A549 (cell line): Measurements from ENCODE around the gene DCPS. TPM values are rescaled to one million over a fixed set of nuclear protein-coding genes. Genes with fewer than 3 reads are reported as not detected.
"Not testable (repeated sequence)": the region's sequence is repeated elsewhere in the genome, so short reads cannot be mapped to it uniquely, and the experiment has no call there.

Experiments used
- ATAC-seq, 2 experiments: fragments of 200-7000 bp in 1 of 2; fragments of >200 bp in 1 of 2; cut with Nextera tagmentation in 1 of 2; cut with Tn5 transposase in 1 of 2; 3 replicates each; pipeline versions ENCODE4 v1.8.0 to v1.9.1; 2018 to 2020; ENCODE audit warnings: mild to moderate bottlenecking in 1 of 2, moderate library complexity in 1 of 2
- CTCF ChIA-PET: fragments of 300-600 bp; sonication (Branson Sonifier 250); formaldehyde crosslinking; extraction: SDS; loops from one replicate; lab custom pipeline; 2021; ENCODE audit warnings: antibody characterized with exemption, inconsistent platforms; lab: Yijun Ruan, JAX
- POLR2A ChIA-PET: fragments of 350-600 bp; formaldehyde crosslinking; extraction: SDS; loops from one replicate; lab custom pipeline; 2021; ENCODE audit warnings: antibody characterized with exemption, inconsistent platforms; lab: Yijun Ruan, JAX
- DNase-seq, 2 experiments: peaks; one replicate each; pipeline versions ENCODE4 v3.0.0 to v3.0.0-alpha.2; 2011 to 2016; ENCODE audit warnings: low read depth in 1 of 2, low spot score in 1 of 2
- FAIRE-seq: peaks from 2 replicates; lab custom pipeline; 2011; peaks lifted over from hg19 to GRCh38; lab: Jason Lieb, UNC
- H3K27ac ChIP-seq, 2 experiments: fragments of >200 bp; sonication (Bioruptor Twin); formaldehyde crosslinking; 3 replicates each; pipeline ENCODE4 v1.5.1; 2016 to 2017
- H3K4me1 ChIP-seq: fragments of >200 bp; sonication (Bioruptor Twin); formaldehyde crosslinking; 3 replicates; pipeline ENCODE4 v1.6.1; 2016
- H3K4me2 ChIP-seq: fragments of >200 bp; sonication (Bioruptor Twin); formaldehyde crosslinking; 3 replicates; pipeline ENCODE4 v1.6.1; 2016
- H3K4me3 ChIP-seq: fragments of >200 bp; sonication (Bioruptor Twin); formaldehyde crosslinking; 3 replicates; pipeline ENCODE4 v1.5.1; 2016
- H3K9me3 ChIP-seq: fragments of >200 bp; sonication (Bioruptor Twin); formaldehyde crosslinking; 3 replicates; pipeline ENCODE4 v1.6.1; 2016
- CBX8 ChIP-seq: fragments of 200-600 bp; sonication (generic); IDR thresholded peaks from 2 replicates; pipeline ENCODE4 v1.6.1; 2016
- CHD2 ChIP-seq: fragments of 150-350 bp; IDR thresholded peaks from 2 replicates; pipeline ENCODE4 v1.6.1; 2014; ENCODE audit warnings: low read length; ENCODE audit not compliant: partially characterized antibody
- HDAC2 ChIP-seq: fragments of 200-600 bp; sonication (generic); IDR thresholded peaks from 2 replicates; pipeline ENCODE4 v1.6.1; 2016
- KDM5A ChIP-seq: fragments of 200-600 bp; sonication (generic); IDR thresholded peaks from 2 replicates; pipeline ENCODE4 v1.6.1; 2016; ENCODE audit warnings: antibody characterized with exemption, mild to moderate bottlenecking
- MAFK ChIP-seq: fragments of 450-650 bp; IDR thresholded peaks from 2 replicates; pipeline ENCODE4 v1.6.1; 2014; ENCODE audit not compliant: partially characterized antibody
- MYC ChIP-seq: IDR thresholded peaks from 2 replicates; pipeline ENCODE4 v1.6.1; 2012; ENCODE audit warnings: mild to moderate bottlenecking, inconsistent platforms, low read length, improper control_type of control experiment, borderline replicate concordance
- NFE2L2 ChIP-seq: fragments of 150-350 bp; conservative IDR thresholded peaks from 2 replicates; pipeline ENCODE4 v1.6.1; 2014; ENCODE audit warnings: low read length
- NR3C1 ChIP-seq: fragments of >200 bp; sonication (Bioruptor Twin); formaldehyde crosslinking; IDR thresholded peaks from 3 replicates; pipeline ENCODE4 v1.6.1; 2017
- PHF8 ChIP-seq: fragments of 200-600 bp; sonication (generic); IDR thresholded peaks from 2 replicates; pipeline ENCODE4 v1.6.1; 2016; ENCODE audit warnings: low read depth, mild to moderate bottlenecking, antibody characterized with exemption, moderate library complexity, borderline replicate concordance
- POLR2AphosphoS2 ChIP-seq: conservative IDR thresholded peaks from 2 replicates; pipeline ENCODE4 v1.6.1; 2012; ENCODE audit warnings: low read length, improper control_type of control experiment, inconsistent platforms
- RARB ChIP-seq: fragments of 250-450 bp; sonication (Bioruptor Pico); IDR thresholded peaks from 2 replicates; pipeline ENCODE4 v1.8.0; 2021; ENCODE audit warnings: mild to moderate bottlenecking, moderate library complexity
- RFX5 ChIP-seq: fragments of 450-650 bp; IDR thresholded peaks from 2 replicates; pipeline ENCODE4 v1.7.1; 2014; ENCODE audit warnings: antibody characterized with exemption, mild to moderate bottlenecking, moderate library complexity
- ZSCAN20 ChIP-seq: fragments of 250-450 bp; sonication (Bioruptor Pico); IDR thresholded peaks from 2 replicates; pipeline ENCODE4 v1.8.0; 2022; ENCODE audit warnings: mild to moderate bottlenecking, moderate library complexity
- WGBS: methylation state at CpG from one replicate; pipeline ENCODE4 v1.1.6; 2017; ENCODE audit errors: missing lambda C conversion rate; 5-methylcytosine and 5-hydroxymethylcytosine counted together
- polyA plus RNA-seq, 4 experiments: library from polyadenylated mRNA; depleted of rRNA in 3 of 4; stranded (reverse); fragments of >200 nt; fragmentation: RNase III in 1 of 4; extraction: RNeasy Plus Mini Kit Qiagen cat#74134 plus additional on column Dnase treatment in 1 of 4; gene quantifications; 2 replicates in 3 of 4; 3 replicates in 1 of 4; pipeline ENCODE4 v1.2.3, GENCODE V29; 2011 to 2017
- TF ChIP-seq, protein P1 (sequence below): fragments of 200-600 bp; sonication (generic); IDR thresholded peaks from 2 replicates; pipeline ENCODE4 v1.6.1; 2016; ENCODE audit warnings: antibody characterized with exemption, mild to moderate bottlenecking, moderate library complexity
- TF ChIP-seq, protein P2 (sequence below): fragments of 150-350 bp; IDR thresholded peaks from 2 replicates; pipeline ENCODE4 v1.6.1; 2014; ENCODE audit warnings: low read depth, mild to moderate bottlenecking, low read length

DCPS gene
- polyA plus RNA-seq, 2 of the 4 experiments (the other 2 are of a cell fraction): 17.8 to 23.0 TPM

DNA sequence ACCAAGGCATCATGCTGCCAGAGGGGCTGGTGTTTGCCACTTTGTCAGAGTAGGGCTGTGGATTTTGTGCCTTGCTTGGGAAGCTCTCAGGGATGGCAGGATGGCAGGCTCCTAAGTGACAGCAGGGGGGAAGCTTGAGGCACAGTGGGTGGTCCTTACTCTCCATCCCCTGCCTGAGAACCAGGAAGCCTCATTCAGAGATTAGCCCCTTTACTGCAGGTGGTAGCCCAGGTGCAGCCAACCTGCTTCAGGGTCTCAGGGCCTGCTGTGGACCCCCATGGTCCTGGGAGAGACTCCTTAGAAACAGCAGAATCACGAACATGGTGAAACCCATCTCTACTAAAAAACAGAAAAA, 42.7 kb downstream of the DCPS start:
- no peaks in the 10 kb centered on the region for H3K9me3 ChIP-seq
- peak overlapping the region; percentile 7; the same call in 1 of the 3 replicates for H3K4me2 ChIP-seq
- DNase-seq (no peak), ATAC-seq (no peak), FAIRE-seq (no peak)
- H3K4me1 ChIP-seq: peaks cover 29% of the 10 kb centered on the region
- H3K27ac ChIP-seq: peak overlapping the region in 1 of 2 experiments; percentile 64; a peak in 4 of 6 replicates
- no peak overlapping the region for H3K4me3 ChIP-seq
- ChIA-PET POLR2A (interaction anchor here (0.6 kb wide), 1 partner anchor 62 kb away, joined by 4 read pairs; no protein-coding TSS in a partner anchor), CTCF (interaction anchor here (1.2 kb wide), 1 partner anchor 37 kb away, joined by 5 read pairs; no protein-coding TSS in a partner anchor)
- 86% methylated on average over 1 of the region's 1 CpG for WGBS
- no peak for TF ChIP-seq RARB (CRISPR knock-in tag)
- TF ChIP-seq, protein P1, sequence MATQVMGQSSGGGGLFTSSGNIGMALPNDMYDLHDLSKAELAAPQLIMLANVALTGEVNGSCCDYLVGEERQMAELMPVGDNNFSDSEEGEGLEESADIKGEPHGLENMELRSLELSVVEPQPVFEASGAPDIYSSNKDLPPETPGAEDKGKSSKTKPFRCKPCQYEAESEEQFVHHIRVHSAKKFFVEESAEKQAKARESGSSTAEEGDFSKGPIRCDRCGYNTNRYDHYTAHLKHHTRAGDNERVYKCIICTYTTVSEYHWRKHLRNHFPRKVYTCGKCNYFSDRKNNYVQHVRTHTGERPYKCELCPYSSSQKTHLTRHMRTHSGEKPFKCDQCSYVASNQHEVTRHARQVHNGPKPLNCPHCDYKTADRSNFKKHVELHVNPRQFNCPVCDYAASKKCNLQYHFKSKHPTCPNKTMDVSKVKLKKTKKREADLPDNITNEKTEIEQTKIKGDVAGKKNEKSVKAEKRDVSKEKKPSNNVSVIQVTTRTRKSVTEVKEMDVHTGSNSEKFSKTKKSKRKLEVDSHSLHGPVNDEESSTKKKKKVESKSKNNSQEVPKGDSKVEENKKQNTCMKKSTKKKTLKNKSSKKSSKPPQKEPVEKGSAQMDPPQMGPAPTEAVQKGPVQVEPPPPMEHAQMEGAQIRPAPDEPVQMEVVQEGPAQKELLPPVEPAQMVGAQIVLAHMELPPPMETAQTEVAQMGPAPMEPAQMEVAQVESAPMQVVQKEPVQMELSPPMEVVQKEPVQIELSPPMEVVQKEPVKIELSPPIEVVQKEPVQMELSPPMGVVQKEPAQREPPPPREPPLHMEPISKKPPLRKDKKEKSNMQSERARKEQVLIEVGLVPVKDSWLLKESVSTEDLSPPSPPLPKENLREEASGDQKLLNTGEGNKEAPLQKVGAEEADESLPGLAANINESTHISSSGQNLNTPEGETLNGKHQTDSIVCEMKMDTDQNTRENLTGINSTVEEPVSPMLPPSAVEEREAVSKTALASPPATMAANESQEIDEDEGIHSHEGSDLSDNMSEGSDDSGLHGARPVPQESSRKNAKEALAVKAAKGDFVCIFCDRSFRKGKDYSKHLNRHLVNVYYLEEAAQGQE: no peak
- TF ChIP-seq, protein P2, sequence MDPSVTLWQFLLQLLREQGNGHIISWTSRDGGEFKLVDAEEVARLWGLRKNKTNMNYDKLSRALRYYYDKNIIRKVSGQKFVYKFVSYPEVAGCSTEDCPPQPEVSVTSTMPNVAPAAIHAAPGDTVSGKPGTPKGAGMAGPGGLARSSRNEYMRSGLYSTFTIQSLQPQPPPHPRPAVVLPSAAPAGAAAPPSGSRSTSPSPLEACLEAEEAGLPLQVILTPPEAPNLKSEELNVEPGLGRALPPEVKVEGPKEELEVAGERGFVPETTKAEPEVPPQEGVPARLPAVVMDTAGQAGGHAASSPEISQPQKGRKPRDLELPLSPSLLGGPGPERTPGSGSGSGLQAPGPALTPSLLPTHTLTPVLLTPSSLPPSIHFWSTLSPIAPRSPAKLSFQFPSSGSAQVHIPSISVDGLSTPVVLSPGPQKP: no peak
- no peak for TF ChIP-seq ZSCAN20 (CRISPR knock-in tag)
- TF ChIP-seq NR3C1: no peak
- TF ChIP-seq POLR2AphosphoS2: no peak
- TF ChIP-seq KDM5A: no peak
- TF ChIP-seq HDAC2: no peak
- TF ChIP-seq RFX5: no peak

DNA sequence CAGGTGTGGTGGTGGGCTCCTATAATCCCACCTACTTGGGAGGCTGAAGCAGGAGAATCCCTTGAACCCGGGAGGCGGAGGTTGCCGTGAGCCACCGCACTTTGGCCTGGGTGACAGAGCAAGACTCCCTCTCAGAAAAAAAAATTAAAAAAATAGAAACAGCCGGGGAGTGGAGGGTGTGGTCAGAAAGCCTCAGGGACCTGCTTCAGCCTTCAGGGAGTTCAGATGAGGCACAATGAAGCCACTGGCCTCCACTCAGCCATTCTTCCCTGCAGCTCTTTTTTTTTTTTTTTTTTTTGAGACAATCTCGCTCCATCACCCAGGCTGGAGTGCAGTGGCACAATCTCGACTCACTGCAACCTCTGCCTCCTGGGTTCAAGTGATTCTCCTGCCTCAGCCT, 43.1 kb downstream of the DCPS start:
- ChIA-PET CTCF (interaction anchor here (1.2 kb wide), 1 partner anchor 37 kb away, joined by 5 read pairs; no protein-coding TSS in a partner anchor), POLR2A (interaction anchor here (0.6 kb wide), 1 partner anchor 63 kb away, joined by 4 read pairs; no protein-coding TSS in a partner anchor)
- not testable (repeated sequence) for DNase-seq, FAIRE-seq, H3K4me3 ChIP-seq, H3K9me3 ChIP-seq, H3K4me2 ChIP-seq, ATAC-seq
- WGBS: 91% methylated on average over 6 of the region's 7 CpGs
- H3K27ac ChIP-seq: peak overlapping the region in 1 of 2 experiments; percentile 64; a peak in 1 of 6 replicates
- peaks cover 29% of the 10 kb centered on the region for H3K4me1 ChIP-seq

DNA sequence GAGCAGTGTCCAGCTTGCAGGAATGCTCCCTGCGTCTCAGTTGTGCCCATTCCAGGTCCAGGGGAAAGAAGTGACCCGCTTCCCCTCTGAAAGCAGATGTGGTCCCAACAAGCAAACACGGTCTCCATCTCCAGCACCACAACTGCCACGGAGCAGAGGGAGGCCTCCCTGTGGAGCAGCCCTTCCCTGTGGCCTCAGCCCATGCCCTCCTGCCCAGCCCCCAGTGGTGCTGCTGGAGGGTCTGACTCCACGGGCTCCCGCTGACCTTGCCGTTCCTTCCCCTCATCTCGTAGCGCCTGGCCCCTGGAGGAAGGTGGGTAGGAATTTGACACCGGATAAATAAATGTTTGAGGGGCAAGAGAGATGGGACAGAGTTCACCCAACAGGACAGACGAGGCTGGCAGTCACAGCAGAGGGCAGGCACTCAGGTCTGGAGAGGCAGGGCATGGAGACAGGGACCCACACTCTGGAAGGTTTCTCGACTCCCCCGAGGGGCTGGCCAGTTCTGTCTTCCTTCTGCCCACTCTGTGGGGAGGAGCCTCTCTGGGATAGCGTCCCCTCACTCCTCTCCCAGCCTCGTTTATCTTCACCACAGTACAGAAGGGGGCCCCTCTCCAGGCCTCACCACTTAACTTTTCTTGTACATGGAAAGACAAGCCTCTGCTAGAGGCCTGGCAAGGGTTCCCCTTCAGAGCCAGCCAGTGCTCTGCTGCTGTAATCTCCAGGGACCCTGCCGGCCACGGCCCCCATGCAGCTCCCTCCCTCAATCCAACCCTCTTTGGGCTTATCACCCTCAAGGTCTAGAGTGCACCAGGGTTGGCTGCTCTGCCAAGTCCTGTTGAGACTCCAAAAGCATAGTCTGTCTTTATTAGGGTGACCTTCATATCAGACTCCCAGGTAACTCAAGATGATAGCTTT, 44.1 kb downstream of the DCPS start:
- peaks cover 36% of the 10 kb centered on the region for H3K4me1 ChIP-seq
- DNase-seq (no peak), ATAC-seq (no peak; a peak in 1 of 6 replicates), FAIRE-seq (no peak)
- H3K4me3 ChIP-seq: no peak overlapping the region
- no peak overlapping the region for H3K27ac ChIP-seq
- ChIA-PET CTCF (interaction anchor here (1.2 kb wide), 1 partner anchor 38 kb away, joined by 5 read pairs; no protein-coding TSS in a partner anchor), POLR2A (no interaction called here)
- no peak overlapping the region for H3K4me2 ChIP-seq
- TF ChIP-seq NFE2L2: no peak
- TF ChIP-seq CHD2: no peak
- TF ChIP-seq, protein P2: no peak
- no peak for TF ChIP-seq MYC
- TF ChIP-seq PHF8: no peak
- TF ChIP-seq MAFK: no peak
- TF ChIP-seq, protein P1: no peak
- TF ChIP-seq CBX8: no peak
- no peaks in the 10 kb centered on the region for H3K9me3 ChIP-seq
- WGBS: 94% methylated on average over 15 of the region's 17 CpGs
